ENCODE measurements around the gene SOBP.

The SOBP gene

DNA sequence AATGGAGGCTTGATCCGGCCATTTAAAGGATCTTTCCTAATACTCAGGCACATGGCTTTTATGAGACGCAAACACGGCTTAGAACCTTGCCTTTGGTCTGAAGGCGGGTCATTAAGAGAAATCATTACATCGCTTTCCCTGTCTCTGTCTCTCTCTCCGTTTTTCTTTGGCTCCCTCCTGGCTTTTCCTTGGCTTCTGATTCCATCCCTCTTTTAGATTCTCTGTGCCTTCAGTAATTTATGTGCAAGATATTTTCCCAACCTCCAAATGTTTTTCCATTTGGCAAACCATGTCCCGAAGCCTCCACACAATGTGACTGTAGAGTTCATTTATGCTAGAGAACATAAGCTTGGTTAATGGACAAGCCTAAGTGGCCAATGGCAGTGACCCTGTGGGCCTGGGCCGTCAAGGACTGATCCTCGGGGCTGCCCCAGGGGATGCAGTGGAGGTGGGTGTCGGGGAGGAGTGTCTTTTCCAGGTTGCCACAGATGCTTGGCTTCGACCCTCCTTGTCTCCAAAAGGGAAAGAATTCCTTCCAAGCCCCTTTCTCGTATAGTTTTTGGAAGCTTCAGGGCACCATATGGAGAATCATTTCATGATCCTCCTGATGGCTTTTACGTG lies 177.2 kb downstream of the SOBP start:
- peak; percentile 66 for DNase-seq

DNA sequence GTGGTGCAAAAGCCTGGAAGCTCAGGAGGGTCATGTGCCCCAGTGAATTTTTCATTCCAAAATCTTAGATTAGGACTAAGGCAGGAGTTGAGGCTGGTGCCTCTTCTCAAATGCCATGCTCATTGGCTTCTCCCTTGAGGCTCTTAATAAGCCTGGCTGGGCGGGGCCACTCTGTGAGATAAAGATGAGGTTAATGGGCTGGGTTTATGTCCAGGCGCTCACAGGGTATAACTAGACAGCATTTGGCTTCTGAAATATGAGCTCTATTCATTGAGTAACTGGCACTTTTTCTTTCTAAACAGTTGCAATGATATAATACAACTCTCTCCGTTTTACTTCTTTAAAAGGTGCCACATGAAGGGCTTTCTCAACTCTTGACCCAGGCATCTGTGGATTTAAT lies 177.9 kb downstream of the SOBP start:
- no peak for DNase-seq

DNA sequence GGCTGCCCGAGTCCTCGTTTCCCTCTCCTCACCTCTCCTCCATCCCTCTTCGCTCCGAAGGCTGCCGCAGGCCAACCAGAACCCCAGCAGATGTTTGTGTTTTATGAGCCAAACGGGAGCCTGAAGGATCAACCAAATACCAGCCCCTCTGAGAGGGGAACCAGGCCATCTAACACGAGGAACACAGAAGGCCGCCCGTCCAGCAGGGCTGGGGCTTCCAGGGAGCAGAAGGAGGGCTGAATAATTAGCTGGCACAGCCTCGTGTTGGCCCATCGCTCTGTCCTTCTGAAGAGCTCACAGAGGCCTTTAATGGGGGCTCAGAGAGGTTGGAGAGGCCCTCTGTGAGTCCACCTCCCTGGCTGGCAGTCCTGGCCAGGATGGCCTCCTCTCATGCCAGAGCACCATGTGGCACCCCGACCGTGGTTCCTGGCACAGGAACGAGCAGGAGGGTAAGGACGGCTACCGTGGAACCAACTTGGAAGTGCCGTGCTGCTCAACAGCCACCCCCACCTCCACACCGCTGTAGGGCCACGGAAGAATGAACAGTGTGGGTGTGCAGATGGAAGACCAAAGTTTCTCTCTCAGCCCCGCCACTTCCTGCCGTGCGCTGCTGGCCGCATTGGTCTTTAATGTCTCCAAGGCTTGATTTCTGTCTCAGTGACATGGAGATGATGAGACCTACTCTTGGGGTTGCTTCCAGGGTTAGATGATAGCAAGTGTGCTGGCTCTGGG lies 179.0 kb downstream of the SOBP start:
- no peak for DNase-seq

DNA sequence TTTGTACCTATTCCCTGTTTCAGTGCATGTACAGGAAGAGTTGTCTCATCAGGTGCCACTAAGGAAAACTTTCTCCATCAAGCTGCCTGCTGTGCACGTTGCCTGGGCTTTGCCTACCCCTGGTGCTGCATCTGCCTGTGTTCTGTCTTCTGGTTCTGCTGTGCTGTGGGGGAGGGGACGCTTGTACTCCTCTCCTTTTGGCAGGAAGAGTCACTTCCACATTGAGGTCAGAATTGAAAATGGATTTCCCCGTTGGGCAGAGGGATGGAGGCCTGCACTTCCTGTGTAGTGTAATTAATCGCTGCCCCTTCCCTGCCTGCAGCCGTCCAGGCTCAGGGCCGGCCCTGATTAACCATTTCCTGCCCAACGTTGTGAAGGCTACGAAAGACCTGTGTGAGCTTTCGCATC lies 180.9 kb downstream of the SOBP start:
- peak; percentile 72 for DNase-seq

DNA sequence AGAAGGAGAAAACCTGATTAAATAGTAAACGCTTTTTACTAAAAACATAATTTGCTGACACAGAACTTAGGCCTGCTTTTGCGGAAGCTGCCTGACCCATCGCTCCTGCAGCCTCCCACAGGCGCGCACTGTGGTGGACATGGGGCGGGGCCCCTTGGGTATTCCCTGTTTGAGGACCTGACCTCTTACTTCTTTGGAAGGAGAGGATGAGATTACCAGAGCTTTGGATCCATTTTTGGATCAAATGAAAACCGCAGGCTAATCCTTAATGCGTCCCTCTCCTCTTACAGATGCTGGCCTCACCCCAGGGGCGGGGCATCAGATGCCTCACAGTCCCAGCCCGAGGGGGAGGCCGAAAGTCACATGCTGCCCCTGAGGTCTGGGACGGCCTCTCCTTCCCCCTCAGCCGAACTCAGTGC lies 183.2 kb downstream of the SOBP start:
- no peak for DNase-seq

GRCh38 chr6:107674995-107675738 lies 185.2 kb downstream of the SOBP start:
- DNase-seq = peak; percentile 92

GRCh38 chr6:107676042-107676441 lies 186.1 kb downstream of the SOBP start:
- DNase-seq = peak; percentile 62

DNA sequence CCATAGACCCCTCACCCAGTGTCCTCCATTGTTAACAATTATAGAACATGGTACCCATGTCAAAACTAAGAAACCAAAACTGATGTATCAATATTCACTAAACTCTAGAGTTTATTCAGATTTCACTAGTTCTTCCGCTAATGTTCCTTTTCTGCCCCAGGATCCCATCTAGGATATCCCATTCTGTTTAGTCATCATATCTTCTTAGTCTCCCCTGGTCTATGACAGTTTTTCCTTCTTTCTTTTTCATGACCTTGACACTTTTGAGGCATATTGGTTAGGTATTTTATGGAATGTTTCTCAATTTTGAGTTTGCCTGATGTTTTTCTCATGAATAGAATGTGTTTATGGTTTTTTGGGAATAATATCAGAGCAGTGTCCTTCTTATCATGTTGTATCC lies 187.5 kb downstream of the SOBP start:
- DNase-seq = no peak

DNA sequence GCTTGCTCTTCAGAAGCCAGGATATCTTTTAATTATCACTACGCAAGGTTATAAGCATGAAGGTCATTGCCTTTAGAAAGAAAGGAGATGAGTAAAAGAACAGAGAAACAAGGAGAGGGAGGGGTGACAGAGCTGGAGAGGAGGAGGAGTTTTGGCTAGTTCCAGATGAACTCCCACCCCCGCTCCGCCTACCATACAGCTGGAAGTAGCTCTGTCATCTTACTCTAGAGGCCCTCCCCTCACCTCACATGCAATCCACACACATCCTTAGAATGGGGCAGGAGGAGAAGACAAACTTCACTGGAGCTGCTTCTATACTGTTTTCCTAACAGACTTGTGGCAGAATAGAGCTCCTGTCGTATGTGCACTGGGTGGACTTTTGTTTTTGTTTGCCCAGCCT lies 189.5 kb downstream of the SOBP start:
- no peak for DNase-seq

DNA sequence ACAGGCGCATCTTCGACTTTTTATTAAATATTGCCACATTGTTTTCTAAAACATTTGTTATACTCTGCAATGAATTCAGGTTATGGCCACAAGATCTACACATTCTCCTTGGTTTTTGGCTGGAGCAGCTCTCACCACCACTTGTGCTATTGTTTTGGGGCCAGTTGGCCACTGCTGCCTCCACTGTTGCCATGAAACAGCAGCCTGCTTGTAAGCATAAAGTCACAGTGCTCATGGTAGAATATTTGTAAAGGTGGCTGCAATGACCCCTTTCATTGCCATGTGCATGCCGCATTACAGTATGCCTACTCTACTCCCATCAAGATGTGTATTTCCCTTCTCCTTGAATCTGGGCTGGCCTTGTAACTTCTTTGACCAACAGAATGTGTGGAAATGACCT lies 192.8 kb downstream of the SOBP start:
- no peak for DNase-seq

DNA sequence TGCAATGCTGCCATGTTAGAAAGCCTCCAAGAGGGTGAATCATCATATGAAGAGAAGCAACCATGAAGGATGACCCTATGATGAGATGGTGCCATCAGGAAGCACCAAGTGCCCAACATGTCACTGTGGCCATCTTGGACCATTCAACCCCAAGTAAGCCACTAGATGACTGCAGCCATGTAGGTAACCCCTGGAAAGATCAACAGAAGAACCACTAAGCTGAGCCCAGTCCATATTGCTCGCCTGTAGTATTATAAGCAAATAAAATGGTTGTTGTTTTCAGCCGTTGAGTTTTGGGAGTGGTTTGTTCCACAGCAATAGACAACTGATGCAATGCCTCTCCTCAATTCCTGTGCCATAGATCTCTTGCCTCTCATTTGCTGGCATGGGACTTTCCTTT lies 193.3 kb downstream of the SOBP start:
- no peak for DNase-seq

- no peak for DNase-seq
Observed at GRCh38 chr6:107684996-107685395, 195.1 kb downstream of the SOBP start.

DNA sequence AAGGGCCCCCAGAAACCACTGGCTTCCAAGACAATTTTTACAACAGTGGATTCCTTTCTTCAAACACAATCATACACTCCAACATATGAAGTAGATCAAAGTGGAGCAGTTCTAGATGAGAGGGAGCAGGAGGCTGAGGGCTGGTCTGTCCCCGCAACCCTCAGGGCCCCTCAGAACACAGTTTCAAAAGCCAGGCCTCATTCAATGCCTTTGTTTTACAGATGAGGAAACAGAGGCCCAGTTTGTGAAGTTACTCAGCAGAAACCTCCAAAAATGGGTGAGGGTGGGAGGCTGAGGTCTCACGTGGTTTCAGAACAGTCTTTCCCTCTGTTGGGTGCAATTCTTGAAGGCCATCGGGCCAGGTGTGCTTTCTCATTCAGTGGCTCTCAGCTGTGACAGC lies 199.3 kb downstream of the SOBP start:
- DNase-seq = no peak

DNA sequence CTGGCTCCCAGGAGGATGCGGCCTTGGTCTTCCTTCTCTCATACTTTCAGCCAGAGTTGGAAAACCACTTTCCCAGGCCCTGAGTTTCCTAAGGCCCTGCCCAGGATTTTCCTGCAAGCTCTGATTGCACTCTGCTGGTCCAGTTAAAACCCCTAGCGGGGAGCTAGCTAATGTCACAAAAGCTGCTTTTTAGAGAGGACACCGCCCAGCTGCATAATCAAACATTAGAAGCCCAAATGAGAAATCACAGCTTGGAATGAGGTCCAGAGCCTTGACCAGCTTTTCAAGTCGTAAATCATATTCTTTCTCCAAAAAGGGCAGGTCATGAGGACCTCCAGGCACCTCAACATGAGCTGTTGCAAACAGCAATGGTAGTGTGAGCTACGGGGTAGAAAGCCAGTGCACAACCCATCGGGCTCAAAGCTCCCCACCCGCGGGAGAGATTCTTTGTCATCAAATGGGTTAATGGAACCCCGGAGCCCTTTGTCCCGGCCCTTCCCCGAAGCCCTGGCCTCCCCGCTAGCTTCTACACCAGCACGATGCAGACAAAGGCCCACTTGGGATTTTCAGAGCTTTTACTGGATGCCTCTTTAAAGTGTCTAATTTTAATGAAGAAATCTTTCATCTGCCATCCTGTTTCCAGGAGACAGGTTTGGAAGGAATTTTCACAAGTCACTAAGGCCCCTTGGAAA lies 200.2 kb downstream of the SOBP start:
- DNase-seq = peak; percentile 69

DNA sequence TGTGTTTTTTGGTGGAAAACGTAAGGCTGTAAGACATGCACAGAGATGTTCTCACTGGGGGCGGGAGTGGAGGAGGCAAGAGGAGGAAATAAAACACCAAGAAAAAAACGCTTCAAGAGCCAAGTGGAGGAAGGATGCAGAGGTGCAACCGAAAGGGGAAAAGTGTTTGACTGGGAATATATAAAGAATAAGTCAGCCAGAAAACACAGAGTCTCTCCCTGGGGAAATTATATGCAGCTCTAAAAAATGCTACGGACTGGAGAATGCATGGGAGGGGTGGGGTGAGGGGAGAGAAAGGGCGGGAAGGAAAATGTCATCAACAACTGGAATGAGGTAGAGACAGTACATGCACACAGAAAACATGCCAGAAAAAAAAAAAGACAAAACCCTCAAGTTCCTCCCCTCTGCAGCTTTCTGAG lies 200.7 kb downstream of the SOBP start:
- peak; percentile 69 for DNase-seq

DNA sequence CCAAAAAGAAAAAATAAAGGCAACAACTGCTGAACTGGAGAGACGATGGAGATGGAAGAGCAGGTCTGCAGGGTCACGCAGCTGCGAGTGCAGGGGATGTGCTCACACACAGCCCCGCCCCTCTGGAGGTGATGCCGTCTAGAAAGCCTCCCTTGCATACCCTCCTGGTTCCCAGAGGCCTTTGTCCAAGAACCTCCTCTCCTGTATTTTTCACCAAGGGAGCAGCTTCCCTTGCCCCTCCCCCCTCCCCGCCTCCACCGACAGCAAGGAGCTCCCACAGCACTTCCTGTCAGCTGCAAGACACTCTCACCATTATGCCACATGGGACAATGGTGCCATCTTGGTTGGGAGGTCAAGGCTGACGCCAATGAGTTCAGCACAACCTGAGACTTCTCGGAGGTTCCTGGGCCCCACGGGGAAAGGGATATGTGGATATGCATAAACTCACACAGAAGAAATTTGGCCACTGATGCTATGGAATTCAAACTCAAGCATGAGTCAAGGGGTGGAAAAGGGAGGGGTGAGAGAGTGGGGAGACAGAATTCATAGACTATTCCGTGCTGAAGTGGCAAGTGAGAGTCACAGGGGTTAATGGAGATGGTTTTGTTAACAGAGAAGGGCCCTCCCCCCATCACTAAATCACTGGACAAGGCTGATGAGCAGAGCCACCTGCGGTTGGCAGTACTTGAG lies 201.3 kb downstream of the SOBP start:
- peak; percentile 70 for DNase-seq

DNA sequence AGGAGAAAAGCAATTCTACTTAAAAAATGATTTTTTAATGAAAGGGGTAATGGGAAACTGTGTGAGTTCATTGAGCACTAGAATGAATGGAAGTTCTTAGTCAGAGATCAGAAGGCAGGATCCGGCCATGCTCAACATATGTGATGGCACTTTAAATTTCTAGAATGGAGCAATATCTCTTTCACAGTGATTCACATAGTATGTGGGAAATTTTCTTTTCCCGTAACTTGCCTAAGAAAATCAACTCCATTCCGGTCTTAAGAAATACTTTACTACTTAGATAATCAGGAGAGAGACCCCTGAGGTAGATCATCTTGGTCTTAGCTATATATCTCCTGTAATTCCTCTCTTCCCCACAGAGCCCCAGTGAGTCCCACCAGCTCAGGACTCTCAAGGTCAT lies 202.4 kb downstream of the SOBP start:
- DNase-seq = no peak

GRCh38 chr6:107695061-107695720 lies 205.3 kb downstream of the SOBP start:
- DNase-seq = no peak

- no peak for DNase-seq
Observed at GRCh38 chr6:107697682-107698081, 207.8 kb downstream of the SOBP start.

DNA sequence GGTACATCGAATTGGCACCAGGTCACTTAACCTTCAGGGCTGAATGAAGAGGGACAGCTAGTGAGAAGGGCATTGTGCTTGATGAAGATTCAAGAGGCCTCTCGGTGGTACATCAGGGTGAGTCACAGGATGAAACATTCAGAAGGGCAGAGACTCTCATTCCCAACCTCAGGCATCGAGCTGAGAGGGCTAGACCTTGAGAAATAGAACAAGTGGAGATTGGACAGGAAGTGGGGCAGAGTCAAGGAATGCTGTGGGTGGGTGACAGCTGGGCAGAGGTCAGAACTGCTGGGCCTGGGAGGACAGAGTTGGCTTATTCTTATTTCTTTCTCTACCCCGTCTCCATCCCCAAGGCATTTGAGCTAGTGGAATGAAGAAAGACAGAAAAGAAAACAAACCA lies 208.2 kb downstream of the SOBP start:
- DNase-seq = no peak

DNA sequence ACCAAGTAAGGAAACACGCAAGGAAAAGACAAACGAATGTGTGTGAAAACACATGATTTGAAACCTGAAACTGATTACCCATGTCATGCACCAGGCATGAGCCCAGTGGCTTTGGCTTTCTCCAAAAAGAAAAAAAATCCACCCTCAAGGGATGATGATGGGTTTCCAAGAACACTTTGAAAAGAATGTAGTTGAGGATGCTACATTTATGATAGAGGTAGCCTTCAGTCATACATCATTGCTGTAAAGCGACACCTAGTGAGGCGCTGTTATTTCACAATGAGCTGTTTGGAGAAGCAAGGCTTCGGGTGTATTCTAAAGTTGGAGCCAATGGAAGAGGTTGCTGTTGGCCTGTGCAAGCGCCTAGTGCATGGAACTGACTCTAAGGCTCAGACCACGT lies 209.3 kb downstream of the SOBP start:
- DNase-seq = no peak

DNA sequence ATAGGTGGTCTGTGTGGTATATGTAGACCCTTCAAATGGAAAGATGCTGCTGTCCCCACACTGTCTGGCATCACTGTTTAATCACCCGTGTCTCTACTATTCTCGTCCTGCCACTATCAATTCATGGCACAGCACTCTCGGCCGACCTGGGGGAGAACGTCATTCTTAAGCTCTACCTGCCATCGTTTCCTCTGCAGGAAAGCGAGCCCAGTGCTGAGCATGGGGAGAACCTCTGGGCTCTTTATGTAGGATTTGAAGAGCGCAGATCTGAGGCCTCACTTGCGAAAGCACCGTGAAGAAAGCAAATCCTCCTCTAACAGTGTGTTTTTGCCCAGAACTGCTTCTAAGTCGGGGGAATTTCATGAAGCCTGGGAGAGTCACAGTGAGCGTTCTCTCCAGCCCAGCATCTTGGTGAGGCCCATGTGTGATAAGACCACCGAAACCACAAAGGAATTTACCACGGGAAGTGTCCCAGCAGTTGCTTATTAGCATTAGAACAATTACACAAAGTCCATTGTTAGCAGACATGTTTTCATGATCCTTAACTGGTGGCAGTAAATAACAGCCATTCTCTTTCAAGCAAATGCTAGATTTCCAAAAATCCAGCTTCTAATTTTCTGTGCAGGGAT lies 209.9 kb downstream of the SOBP start:
- no peak for DNase-seq
